ENCODE results near the gene AGAP1. TPM values are rescaled to one million over a fixed set of nuclear protein-coding genes. Genes with fewer than 3 reads are reported as not detected.

The AGAP1 gene
- total RNA-seq, 1 experiment from 2014 or later = 25.8 TPM

DNA sequence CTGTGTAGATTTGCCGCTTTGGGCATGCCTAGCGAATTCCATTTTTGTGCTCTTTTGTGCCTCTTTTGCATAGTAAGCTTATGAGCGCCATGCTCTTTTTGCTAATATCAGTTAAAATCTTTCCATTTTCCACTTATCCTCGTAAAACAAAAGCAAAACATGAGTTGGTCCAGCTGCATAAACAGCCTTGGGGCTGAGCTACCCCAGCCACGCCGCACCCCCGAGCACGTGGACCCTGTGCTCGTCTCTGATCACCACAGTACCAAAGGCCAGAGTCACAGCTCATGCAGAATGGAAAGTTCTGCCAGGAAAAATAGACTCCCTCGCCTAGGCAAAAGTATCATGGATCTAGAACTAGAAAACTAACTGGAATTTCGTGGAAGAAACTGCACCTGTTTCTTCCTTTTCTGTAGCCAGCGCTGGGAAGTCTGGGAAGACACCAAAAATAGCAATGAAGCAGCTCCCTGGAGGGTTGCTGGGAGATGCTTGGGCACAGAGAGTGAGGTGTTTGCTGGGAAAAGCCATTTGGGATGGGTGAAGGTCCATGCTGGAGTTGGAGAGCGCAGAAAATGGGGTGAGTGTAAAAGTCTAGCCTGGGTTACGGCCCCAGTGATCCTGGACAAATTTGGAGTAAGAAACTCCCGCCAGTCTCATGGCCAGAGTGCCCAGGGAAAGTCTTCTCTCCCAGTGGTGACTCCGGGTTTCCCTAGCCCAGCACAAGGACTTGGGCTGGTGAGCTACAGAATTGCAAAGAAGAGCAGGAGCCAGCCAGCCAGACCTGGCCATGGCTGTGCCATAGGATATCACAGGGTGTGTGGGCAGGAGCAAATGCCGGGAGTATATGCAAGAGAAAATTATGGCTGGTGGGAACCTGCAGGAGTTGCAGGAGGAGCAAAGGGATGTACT, 456.0 kb downstream of the AGAP1 start:
- no peaks in the 10 kb centered on the region for H3K9me3 ChIP-seq (ENCODE audit: control insufficient read depth, low read depth, low read length)
- no peak overlapping the region for H4K8ac ChIP-seq (replicated peaks; ENCODE audit: insufficient read length, low read depth, low read length)
- H3K14ac ChIP-seq (ENCODE audit: insufficient read depth, low read length) = no peak overlapping the region
- no CpG with 5 or more reads among the region's 17 CpGs for WGBS (ENCODE audit: extremely low coverage, insufficient read length, low lambda C conversion rate)
- H2AK5ac ChIP-seq (ENCODE audit: insufficient read length, low read length) = no peak overlapping the region
- H3K23me2 ChIP-seq (ENCODE audit: insufficient read length, low read depth, low read length, poor library complexity, severe bottlenecking) = peaks cover 3% of the 10 kb centered on the region
- H3K23ac ChIP-seq (ENCODE audit: insufficient read length, low read depth, low read length) = no peak overlapping the region
- H2BK5ac ChIP-seq (ENCODE audit: insufficient read length, low read length) = no peak overlapping the region
- no peak overlapping the region for H3K27ac ChIP-seq (ENCODE audit: insufficient read length, low read depth, low read length)
- no peak overlapping the region for H3K9ac ChIP-seq (ENCODE audit: extremely low read depth, insufficient read length, low read length)
- peaks cover 0 to 2% (median 0%) of the 10 kb centered on the region in 3 experiments; a peak in 1 of 7 replicates for H3K36me3 Mint-ChIP-seq (ENCODE audit: insufficient read depth in 1 of 3, low read depth in 3 of 3)
- TF ChIP-seq, protein P1, sequence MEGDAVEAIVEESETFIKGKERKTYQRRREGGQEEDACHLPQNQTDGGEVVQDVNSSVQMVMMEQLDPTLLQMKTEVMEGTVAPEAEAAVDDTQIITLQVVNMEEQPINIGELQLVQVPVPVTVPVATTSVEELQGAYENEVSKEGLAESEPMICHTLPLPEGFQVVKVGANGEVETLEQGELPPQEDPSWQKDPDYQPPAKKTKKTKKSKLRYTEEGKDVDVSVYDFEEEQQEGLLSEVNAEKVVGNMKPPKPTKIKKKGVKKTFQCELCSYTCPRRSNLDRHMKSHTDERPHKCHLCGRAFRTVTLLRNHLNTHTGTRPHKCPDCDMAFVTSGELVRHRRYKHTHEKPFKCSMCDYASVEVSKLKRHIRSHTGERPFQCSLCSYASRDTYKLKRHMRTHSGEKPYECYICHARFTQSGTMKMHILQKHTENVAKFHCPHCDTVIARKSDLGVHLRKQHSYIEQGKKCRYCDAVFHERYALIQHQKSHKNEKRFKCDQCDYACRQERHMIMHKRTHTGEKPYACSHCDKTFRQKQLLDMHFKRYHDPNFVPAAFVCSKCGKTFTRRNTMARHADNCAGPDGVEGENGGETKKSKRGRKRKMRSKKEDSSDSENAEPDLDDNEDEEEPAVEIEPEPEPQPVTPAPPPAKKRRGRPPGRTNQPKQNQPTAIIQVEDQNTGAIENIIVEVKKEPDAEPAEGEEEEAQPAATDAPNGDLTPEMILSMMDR (conservative IDR thresholded peaks at IDR 0.05) = no peak
- H3K56ac ChIP-seq (ENCODE audit: insufficient read length, low read depth, low read length) = no peak overlapping the region
- no peak overlapping the region for H2BK15ac ChIP-seq (ENCODE audit: low read depth, low read length)
- H2BK120ac ChIP-seq (ENCODE audit: low read depth, low read length, poor library complexity, severe bottlenecking) = no peak overlapping the region
- H4K20me1 ChIP-seq (ENCODE audit: control insufficient read depth, insufficient read depth, insufficient read length) = no peaks in the 10 kb centered on the region
- H3K9me3 Mint-ChIP-seq = no peaks in the 10 kb centered on the region
- H3K4me3 Mint-ChIP-seq = no peak overlapping the region; a peak in 1 of 5 replicates
- no peaks in the 10 kb centered on the region for H3K27me3 ChIP-seq (ENCODE audit: insufficient read depth, low read length)
- H3K18ac ChIP-seq (ENCODE audit: insufficient read length, low read depth, low read length) = no peak overlapping the region
- no peak overlapping the region for H3K4me2 ChIP-seq (ENCODE audit: insufficient read depth, insufficient read length, low read length)
- H3K79me2 ChIP-seq (ENCODE audit: insufficient read depth, low read length) = no peaks in the 10 kb centered on the region
- H4K5ac ChIP-seq (ENCODE audit: insufficient read length, low read depth, low read length) = no peak overlapping the region
- H3K27me3 Mint-ChIP-seq (ENCODE audit: low read depth) = 0 out of 2 replicates have a peak, but pooled peaks cover 1% of the 10 kb centered on the region
- H2AFZ ChIP-seq (ENCODE audit: low read length) = no peak overlapping the region
- no peak overlapping the region for H3K4ac ChIP-seq (ENCODE audit: low read depth, low read length)
- no peak overlapping the region for H3T11ph ChIP-seq (ENCODE audit: low read length)
- no peak overlapping the region for H2BK12ac ChIP-seq (ENCODE audit: insufficient read length, low read depth, low read length)
- H3K4me1 Mint-ChIP-seq = peaks cover 32 to 35% of the 10 kb centered on the region in 2 experiments
- peaks cover 7% of the 10 kb centered on the region; the same call in 1 of the 2 replicates for H3K4me1 ChIP-seq (ENCODE audit: insufficient read depth, low read length)
- H3K79me1 ChIP-seq (ENCODE audit: insufficient read depth, low read depth, low read length, poor library complexity, severe bottlenecking) = no peaks in the 10 kb centered on the region
- no peak overlapping the region for H2BK20ac ChIP-seq (ENCODE audit: low read depth, low read length, poor library complexity, severe bottlenecking)
- H3K27ac Mint-ChIP-seq = peak overlapping the region in 2 of 3 experiments; percentile 21 to 31; a peak in 4 of 7 replicates
- peak; percentile 40 for DNase-seq
- no peak overlapping the region for H4K91ac ChIP-seq (ENCODE audit: insufficient read length, low read depth, low read length)

Measured in H9 (cell line).